Measurements from ENCODE around the gene LYRM2.
A peak's percentile ranks its signal among the peaks of the same experiment; 100 is the strongest.
"Not testable (repeated sequence)": the region's sequence is repeated elsewhere in the genome, so short reads cannot be mapped to it uniquely, and the experiment has no call there.

The LYRM2 gene

DNA sequence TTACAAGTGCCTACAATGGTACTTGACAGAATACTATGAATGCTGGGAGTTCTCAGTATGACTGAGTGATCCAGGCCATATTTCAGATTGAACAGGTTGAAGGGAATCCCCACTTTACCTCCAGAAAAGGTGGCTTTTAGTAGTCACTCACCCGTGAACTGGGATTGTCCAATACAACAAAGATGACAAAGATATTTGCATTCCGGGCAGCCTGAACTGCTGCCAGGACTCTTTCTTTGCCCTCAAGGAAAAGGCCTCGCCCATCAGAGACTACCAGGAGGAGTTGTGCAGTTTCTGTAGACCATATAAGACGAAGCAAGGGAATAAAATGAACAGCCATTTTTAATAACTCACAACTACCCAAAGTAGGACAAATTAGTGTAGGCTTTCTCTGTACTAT, 6.3 kb upstream of the LYRM2 start:
- no peak for DNase-seq

DNA sequence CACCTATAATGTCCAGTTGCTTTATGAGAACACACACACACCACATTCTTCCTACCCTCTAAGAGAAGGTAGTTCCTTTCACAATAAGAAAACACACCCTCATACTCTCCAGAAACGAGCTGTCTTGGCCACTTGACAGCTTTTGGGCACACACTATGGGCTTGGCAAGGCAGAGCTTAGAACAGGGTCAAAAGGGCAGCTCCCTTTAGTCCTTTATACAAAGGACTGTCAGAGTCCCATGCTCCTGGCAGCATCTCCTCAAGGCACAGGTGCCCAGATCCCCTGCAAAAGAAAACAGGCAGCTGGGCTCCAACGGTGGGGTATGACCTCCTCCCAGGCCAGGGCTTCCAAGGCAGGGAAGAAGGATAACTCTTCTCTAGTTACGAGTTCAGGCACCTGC, 4.9 kb upstream of the LYRM2 start:
- DNase-seq, result no peak

DNA sequence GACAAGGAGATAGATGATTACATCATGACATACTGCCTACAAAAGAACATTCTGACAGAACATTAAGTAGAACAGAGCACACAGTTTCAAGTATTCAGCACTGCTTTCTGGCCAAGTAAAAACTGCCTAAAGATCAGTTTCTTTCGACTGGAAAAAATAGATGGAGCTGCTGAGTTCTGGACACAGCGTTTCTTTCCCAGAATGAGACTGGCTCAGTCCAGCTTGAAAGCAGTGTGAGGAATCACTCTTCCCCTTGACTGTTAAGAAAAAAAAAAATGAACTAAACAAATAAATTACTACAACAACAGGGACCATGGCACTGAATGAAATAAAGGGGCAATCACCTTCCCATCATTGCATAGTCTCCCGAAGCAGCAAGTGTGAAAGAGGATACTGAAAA, 4.4 kb upstream of the LYRM2 start:
- no peak for DNase-seq

DNA sequence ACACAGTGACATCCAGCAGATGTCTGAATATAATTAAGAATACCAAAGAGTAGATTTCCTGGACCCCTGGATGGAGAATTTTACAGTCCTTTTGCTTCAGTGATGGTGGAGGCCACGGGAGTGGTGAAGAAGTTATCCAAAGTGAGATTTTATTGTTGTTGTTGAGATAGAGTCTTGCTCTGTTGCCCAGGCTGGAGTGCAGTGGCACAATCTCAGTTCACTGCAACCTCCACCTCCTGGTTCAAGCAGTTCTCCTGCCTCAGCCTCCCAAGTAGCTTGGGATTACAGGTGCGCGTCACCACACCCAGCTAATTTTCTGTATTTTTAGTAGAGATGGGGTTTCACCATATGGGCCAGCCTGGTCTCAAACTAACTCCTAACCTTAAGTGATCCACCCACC, 3.0 kb upstream of the LYRM2 start:
- DNase-seq, result not testable (repeated sequence)

DNA sequence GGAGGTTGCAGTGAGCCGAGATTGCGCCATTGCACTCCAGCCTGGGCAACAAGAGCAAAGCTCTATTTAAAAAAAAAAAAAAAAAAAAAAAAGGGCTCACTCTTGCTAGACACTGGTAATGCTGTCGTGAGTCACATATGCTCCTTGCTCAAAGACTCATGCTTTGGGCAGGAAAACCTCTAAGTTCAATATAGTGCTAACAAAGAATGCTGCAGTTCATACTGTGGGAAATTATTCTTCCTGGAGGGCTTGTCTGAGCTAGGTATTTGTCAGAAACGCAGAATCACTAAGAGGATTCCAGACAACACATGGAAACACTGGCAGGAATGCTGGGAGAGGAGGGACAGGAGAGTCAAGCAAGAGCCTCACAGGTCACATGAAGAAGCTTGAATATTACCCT, 2.3 kb upstream of the LYRM2 start:
- no peak for DNase-seq

DNA sequence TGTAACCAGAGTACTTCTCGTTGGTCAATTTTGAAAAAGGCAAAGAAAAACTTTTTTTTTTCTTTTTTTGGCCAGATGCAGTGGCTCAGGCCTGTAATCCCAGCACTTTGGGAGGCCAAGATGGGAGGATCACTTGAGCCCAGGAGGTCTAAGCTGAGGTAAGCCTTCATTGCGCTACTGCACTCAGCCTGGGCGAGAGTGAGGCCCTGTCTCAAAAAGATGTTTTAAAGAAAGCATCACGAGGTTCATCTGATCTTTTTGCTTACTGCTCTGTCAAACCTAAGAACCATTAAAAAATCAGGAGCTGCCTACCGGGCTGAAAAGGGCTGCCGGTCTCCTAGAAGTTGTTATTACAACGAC, 607 bp downstream of the LYRM2 start:
- no peak for DNase-seq

DNA sequence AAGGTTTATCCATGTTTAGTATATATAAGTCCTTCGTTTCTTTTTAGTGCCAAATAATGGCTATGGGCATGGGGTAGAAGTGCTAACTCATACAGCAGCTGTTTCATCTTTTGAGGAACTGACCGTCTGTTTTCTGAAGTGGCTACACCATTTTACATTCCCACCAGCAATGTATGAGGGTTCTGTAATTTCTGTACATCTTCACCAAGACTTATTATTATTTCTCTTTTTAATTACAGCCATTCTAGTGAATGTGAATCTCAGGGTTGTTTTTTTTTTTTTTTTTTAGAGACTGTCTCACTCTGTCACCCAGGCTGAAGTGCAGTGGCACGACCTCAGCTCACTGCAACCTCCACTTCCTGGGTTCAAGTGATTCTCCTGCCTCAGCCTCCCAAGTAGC, 2.1 kb downstream of the LYRM2 start:
- not testable (repeated sequence) for DNase-seq

DNA sequence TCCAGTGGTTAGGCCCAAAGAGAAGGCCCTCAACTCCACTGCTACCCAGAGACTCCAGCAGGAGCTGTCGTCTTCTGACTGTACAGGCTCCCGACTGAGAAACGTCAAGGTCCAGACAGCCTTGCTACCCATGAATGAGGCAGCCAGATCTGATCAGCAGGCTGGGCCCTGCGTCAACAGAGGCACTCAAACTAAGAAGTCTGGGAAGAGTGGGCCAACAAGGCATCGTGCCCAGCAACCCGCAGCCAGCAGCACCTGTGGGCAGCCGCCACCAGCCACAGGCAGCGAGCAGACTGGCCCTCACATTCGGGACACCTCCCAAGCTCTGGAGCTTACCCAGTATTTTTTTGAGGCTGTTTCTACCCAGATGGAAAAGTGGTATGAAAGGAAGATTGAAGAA, 8.1 kb downstream of the LYRM2 start:
- no peak for DNase-seq

DNA sequence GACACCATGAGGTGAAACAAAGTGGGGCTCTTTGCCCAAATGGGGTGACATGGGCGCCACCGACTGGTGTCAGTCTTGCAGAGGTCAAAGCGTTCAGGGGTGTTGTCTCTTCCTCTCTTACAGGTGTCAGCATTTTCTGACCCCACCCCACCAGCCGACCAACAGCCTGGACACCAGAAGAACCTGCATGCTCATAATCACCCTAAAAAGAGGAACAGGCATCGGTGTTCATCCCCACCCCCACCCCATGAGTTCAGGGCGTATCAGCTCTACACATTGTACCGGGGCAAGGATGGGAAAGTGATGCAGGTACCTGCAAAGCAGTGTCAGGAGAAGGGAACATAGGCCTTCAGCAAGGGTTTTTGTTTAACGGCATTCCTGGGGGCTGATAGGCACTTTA, 14.8 kb downstream of the LYRM2 start:
- no peak for DNase-seq

DNA sequence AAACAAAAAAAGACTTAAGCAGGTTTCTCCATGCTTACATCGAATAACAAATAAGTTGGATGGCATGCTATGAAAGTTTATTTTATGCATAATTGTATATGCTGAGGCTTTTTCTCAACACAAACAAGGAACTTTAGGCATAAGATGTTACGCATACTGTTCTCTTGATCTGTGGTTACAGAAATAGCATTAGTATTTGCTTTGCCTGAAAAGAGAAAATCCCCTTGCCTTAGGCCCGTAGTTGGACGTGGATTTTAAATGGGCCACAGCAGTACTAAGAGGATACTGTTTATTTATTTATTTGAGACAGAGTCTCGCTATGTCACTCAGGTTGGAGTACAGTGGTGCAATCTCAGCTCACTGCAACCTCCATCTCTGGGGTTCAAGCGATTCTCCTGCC, 19.0 kb downstream of the LYRM2 start:
- DNase-seq, result no peak

DNA sequence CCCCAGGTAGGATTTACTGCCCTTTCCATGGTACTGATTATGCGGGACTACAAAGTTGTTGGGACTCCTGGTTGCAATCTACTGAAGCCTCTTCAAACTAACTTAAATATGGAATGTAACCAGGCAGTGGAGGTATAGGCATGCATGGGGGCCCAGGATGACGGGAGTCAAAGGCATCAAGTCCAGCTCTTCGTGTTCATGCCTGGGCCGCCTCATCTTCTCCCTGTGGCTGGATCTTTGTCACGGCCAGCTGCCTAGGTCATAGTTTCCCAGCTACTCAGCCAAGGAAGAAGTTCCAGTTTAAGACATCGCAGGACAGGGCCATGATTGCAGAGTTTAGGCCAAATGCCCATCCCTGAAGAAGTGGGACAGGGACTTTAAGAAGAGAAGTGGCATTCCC, 20.5 kb downstream of the LYRM2 start:
- DNase-seq, result no peak

DNA sequence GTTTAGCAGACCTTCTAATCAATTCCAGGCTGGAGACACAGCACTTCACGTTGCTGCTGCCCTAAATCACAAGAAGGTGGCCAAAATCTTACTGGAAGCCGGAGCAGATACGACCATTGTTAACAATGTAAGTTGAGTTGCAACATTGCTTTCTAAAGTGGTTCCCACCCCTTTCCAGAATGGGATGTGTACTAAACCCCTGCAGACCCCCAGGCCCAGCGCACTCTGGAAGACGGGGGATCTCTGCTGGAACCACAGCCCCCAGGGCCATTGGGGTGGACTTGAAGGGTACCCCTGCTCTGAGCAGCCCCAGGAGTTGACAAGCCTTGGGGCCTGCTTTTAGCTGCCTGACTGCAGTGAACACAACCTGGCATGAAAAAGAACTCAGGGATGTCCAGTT, 22.0 kb downstream of the LYRM2 start:
- no peak for DNase-seq

DNA sequence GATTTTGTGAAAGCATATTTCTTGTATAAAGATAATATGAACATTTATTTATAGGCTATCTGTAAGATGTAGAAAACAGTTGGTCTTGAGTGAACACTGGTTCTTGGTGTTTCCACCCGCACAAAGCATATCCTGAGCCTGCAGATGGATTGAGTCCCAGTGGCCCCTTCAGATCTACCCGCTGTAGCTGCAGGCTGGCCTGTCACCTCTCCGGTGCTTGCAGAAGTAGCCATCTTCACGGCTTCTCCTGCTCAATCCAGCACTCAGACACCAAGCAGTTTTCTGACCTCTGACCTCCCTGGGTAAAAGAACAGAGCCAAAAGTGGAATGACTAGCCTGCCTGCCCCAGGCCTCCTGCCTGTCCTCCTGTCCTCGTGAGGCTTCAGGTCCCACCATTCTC, 22.7 kb downstream of the LYRM2 start:
- DNase-seq, result no peak

DNA sequence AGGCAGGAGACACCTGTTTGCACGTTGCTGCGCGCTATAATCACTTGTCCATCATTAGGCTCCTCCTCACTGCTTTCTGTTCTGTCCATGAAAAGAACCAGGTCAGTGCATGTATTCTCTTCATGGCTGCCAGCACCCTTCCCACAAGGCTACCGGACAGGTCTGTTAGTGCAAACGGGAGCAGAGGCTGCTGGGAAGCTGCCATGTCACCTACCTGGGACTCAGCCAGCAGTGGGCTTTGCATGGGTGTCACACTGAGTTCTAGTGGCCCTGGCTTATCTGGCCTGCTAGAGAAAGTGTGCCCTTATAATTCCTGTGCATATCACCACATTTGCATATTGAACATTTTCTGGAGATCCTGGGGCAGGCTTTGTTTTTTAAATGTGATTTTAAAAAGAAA, 24.8 kb downstream of the LYRM2 start:
- DNase-seq, result no peak

DNA sequence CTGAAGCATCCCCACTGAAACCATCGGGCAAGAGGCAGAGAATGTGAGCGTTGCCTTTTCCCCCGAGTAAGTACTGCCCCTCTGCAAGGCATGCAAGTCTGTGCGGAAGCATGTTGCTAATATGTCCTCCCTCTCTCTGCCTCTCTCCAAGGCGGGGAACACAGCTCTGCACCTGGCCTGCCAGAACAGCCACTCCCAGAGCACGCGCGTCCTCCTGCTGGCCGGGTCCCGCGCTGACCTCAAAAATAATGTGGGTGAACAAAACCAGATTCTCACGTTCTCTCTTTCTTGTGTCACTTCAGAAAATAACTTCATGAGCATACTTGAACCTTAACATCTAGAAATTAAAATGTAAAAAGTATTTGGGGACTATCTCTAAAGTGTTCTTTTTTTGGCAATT, 26.4 kb downstream of the LYRM2 start:
- no peak for DNase-seq

DNA sequence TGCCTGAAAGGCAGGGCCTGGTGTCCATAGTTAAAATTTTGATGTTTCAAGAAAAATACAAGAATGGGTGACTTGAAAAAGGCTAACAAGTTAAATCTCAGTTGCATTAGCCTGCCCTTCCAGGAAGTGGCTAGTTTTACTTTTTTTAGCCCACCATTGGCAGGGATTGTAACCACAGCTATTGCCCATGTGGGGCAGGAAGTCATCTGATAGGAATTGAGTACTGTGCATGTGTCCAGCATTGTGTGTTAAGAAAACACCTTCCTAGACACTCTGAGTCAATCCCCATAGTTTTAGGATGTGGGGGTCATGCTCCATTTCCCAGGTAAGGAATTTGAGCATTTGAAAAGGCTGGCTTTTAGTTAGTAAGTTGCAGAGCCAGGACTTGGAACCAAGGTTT, 26.9 kb downstream of the LYRM2 start:
- no peak for DNase-seq

DNA sequence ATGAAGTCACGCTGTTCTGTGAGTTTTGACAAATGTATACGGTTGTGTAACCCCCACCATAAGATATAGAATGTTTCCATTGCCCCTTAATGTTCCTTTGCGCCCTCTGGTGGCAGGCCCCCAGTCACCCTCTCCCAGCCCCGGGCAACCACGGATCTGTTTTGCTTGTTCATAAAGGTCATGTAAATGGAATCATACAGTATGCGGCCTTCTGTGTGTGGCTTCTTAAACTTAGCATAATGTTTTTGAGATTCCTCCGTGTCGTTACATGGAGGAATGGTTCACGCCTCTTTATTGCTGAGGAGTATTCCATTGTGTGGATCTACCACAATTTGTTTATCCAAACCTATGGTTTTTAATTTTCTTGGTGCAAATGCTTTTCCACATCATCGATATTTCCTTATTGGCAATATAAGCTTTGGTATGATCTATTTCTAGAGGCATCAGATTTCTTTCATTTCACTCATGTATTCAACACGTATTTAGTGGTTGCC, 28.4 kb downstream of the LYRM2 start:
- peak; percentile 64 for DNase-seq

DNA sequence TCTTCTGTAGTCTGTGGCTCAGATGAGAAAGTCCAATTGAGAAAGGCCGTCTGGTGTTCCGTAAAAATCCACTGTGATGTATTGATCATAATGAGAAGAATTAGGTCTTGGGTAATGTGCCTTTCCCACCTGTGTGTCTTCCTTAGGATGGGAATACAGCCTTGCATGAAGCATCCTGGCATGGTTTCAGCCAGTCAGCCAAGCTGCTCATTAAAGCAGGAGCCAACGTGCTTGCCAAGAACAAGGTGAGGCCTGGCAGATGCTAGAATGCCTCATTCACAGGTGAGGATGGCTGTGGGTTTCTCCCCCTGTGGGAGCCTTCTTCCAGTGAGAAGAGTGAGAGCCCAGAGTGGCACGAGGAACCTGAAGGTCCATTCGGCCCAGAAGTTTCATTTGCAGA, 32.7 kb downstream of the LYRM2 start:
- no peak for DNase-seq

DNA sequence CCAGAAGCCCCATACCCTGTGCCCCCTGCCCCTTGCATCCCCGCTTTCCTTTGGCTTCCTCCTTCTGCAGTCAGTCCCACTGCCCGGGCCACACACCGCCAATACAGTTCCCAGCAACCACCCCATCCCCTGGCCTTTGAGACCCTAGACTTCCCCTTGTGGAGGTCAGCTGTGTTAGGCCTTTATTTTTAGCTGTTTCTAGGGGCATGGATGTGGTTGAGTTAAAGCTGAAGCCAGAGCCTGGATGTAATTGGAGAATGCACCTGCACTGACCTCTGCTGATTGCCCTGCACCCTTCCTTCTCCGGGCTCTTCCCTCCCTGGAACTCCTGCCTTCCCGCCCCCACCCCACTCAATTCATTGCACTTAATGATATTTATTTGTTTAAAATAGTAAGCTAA, 33.9 kb downstream of the LYRM2 start:
- no peak for DNase-seq

DNA sequence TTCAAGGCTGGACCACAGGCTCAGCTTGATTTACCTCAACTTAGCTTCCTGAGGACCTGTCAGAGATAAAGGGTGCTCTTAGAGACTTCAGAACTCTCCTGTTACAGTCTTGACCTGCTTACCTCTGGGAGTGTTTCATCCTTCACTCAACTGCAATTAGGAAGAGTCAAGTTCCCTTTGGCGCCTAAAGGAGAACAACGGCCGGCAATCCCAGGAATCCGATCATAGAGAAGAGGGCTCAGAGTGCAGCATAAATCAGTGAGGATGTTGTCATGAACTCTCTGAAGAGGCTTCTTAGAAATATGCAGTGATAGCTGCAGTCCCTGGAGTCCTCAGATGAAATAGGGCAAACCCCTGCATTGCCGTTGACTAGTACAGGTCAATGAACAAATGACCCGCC, 36.4 kb downstream of the LYRM2 start:
- peak; percentile 76 for DNase-seq

DNA sequence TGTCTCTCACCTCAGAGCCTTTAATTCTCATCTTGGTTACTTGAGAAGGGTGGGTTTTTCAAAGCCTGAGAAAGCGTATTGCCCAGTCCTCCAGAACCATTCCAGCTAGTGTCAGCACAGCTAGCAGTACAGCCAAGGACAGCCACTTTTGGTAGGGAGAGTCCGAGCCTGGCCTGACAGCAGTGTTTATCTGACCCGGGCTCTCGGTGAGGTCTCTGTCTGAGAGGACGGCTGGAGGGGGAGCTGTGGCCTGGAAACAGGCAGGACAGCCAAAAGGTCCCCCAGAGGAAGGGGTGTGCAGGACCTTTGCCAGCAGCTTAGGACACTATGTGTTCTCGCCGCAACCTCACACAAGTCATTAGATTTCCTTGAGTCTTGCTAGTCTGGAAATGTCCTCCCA, 38.8 kb downstream of the LYRM2 start:
- no peak for DNase-seq

DNA sequence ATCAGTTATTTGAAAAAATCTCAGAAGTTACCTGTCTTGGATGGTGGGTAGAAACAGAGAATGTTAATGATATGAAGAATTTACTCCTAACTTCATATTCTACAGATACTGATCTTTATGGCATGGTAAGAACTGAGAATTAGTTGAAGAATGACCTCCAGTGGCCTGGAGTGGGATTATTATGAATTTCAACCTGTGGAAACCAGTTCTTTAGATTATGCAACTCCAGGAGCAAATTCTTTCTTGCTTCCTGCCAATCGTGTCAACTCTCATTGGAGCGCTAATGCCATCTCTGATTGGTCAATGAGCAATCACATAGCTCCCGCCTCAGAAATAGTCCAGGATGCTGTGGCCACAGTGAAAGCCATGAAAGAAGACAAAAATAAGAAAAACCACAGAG, 40.6 kb downstream of the LYRM2 start:
- peak; percentile 55 for DNase-seq

DNA sequence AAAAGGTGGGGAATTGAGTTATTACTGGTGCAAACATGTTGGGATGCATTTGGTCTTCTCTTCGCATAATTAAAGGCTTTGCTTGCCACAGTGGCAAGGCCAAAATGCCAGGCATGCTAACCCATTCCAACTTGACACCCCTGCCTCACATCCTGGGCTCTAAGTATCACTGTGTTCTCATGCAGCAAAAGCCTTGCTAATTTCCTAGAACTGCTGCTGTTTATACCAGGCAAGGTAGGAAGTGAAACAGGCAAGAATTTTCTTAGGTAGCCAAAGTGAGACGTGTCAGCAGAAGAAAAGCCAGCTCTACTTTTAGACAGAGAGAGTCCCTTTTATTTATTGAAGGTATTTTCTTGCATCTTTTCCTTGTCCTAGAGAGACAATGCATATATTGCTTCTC, 41.2 kb downstream of the LYRM2 start:
- DNase-seq, result no peak

DNA sequence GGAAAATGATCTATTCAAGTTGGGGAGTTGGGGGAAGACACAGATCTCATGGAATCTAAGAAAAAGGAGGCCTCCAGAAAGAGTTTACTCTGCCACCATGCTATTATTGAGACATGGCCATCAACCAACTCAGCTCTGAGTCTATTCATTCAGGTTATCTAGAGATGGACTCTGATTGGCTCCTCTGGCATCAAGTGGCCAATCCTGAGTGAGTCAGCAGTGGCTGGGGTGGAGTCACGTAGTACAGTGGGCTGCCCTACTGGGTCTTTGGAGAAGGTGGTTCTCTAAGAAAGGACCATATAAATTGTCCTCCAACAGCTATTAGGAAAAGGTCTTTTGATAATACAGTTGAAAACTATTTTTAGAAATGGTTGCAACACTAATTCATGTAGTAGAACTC, 42.1 kb downstream of the LYRM2 start:
- DNase-seq, result no peak

DNA sequence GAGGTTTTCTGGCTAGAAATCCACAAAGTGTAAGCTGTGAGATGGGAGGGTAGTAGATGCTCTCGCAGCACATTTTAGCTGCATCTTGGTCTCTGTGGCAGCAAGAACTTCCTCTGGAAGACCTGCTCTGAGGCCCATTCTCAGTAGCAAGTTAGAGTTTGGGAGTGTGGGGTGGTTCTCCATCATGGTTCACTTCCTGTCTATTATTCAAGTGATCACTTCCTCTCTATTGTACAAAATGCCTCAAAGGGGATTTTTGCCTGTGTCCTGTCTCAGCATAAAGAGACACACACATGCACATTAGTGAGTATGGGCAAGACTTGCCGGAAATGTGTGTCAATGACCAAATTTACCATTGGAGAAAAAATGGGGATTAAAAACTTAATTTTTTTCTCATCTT, 42.5 kb downstream of the LYRM2 start:
- DNase-seq, result no peak

DNA sequence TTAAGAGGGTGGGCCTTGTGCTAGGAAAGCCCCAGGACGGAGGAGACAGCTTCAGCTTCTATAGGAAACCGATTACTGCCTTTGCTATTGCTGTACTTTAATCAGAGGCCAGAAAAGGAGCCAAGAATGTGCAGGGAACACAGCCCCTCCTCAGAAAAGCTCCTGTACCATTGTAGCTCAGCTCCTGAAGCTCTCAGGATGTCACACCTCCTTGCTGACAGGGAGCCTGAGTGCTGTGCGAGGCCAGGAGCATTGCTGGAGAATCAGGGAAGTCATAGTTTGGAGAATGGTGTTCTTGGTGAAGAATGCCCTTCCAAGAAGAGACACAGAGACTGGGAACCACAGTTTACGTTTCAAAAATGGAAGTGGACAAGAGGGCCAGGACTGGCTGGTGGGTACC, 46.8 kb downstream of the LYRM2 start:
- DNase-seq, result no peak

Measured in eye (tissue), 1 donor.